Panc1 (cell line): Measurements from ENCODE around the gene ENPP7. TPM values are rescaled to one million over a fixed set of nuclear protein-coding genes. Genes with fewer than 3 reads are reported as not detected.

ENCODE experiments used
- ATAC-seq: fragments of 200-7000 bp; cut with Tn5 transposase; 2 replicates; pipeline ENCODE4 v1.9.1; 2020; ENCODE audit warnings: mild to moderate bottlenecking, moderate library complexity
- BruUV-seq: library from RNA; stranded (reverse); fragments of 400-500 nt; replicated peaks from 2 replicates; lab custom pipeline; 2021; lab: Mats Ljungman, UMichigan
- CTCF ChIA-PET: fragments of 300-600 bp; sonication (Branson Sonifier 250); formaldehyde crosslinking; loops from one replicate; lab custom pipeline; 2022; ENCODE audit warnings: antibody characterized with exemption; lab: Charles Lee
- POLR2A ChIA-PET: fragments of 300-600 bp; sonication (Branson Sonifier 250); formaldehyde crosslinking; loops from one replicate; lab custom pipeline; 2022; ENCODE audit warnings: antibody characterized with exemption; lab: Charles Lee
- DNase-seq: peaks from one replicate; pipeline ENCODE4 v3.0.0-alpha.2; 2010; ENCODE audit warnings: low read depth, low spot score
- H3K27ac ChIP-seq: 2 replicates; pipeline ENCODE4 v1.5.1; 2011; ENCODE audit warnings: mild to moderate bottlenecking, low read length, inconsistent platforms
- H3K27me3 ChIP-seq: fragments of 200-500 bp; sonication (Bioruptor generic); 2 replicates; pipeline ENCODE4 v1.6.0; 2014; ENCODE audit warnings: low read length, inconsistent platforms; ENCODE audit not compliant: control insufficient read depth, insufficient read depth
- H3K36me3 ChIP-seq: fragments of 200-500 bp; sonication (Bioruptor generic); 2 replicates; pipeline ENCODE4 v1.5.1; 2014; ENCODE audit warnings: inconsistent platforms, mild to moderate bottlenecking, low read length, moderate library complexity; ENCODE audit not compliant: control insufficient read depth, insufficient read depth
- H3K4me1 ChIP-seq: 2 replicates; pipeline ENCODE4 v1.5.1; 2011; ENCODE audit warnings: inconsistent platforms, mild to moderate bottlenecking, low read length, moderate library complexity; ENCODE audit not compliant: control insufficient read depth, insufficient read depth
- H3K4me3 ChIP-seq, 2 experiments: 2 replicates each; pipeline ENCODE4 v1.5.1; 2011 to 2012; ENCODE audit warnings: low read depth in 2 of 2, low read length in 2 of 2, mild to moderate bottlenecking in 2 of 2, inconsistent platforms in 1 of 2, moderate library complexity in 1 of 2
- H3K9me3 ChIP-seq: fragments of 200-500 bp; sonication (Bioruptor generic); 2 replicates; pipeline ENCODE4 v1.5.1; 2014; ENCODE audit warnings: low read depth, mild to moderate bottlenecking, inconsistent platforms, low read length, moderate library complexity; ENCODE audit not compliant: control insufficient read depth, insufficient read depth
- POLR2AphosphoS5 ChIP-seq: IDR thresholded peaks from 2 replicates; pipeline ENCODE4 v1.6.1; 2012; ENCODE audit warnings: mild to moderate bottlenecking, low read depth, low read length, moderate library complexity
- REST ChIP-seq, 2 experiments: IDR thresholded peaks; 2 replicates each; pipeline ENCODE4 v1.6.1; 2011 to 2012; ENCODE audit warnings: low read depth in 2 of 2, control low read depth in 1 of 2, low read length in 1 of 2, mild to moderate bottlenecking in 1 of 2, moderate library complexity in 1 of 2; ENCODE audit not compliant: insufficient read depth in 1 of 2
- SIN3A ChIP-seq: IDR thresholded peaks from 2 replicates; pipeline ENCODE4 v1.6.1; 2012; ENCODE audit warnings: low read depth, mild to moderate bottlenecking, low read length, moderate library complexity, borderline replicate concordance; ENCODE audit not compliant: insufficient read depth
- TCF7L2 ChIP-seq: IDR thresholded peaks from 2 replicates; pipeline ENCODE4 v1.6.1; 2011; ENCODE audit warnings: mild to moderate bottlenecking, low read depth, low read length, inconsistent platforms
- in situ Hi-C: cut with HindIII; loops from 2 replicates; pipeline ENCODE4 v1.10.0; 2016; ENCODE audit warnings: low sequenced_read_pairs, low pct_unique_long_range_greater_than_20kb
- intact Hi-C: fragments of 100-400 bp; cut with micrococcal nuclease; formaldehyde crosslinking; loops from one replicate; pipeline ENCODE4 v1.10.0; 2022; ENCODE audit not compliant: unreplicated experiment
- microRNA-seq: library from miRNA; unstranded; fragments of <30 nt; microRNA quantifications from one replicate; pipeline ENCODE4 v1.1.0, GENCODE V29; 2020; ENCODE audit not compliant: unreplicated experiment
- total RNA-seq: library from RNA; stranded (reverse); gene quantifications from one replicate; pipeline ENCODE4 v1.2.1, GENCODE V29; 2021; ENCODE audit not compliant: unreplicated experiment
- TF ChIP-seq, protein P1 (sequence below): fragments of 450-650 bp; IDR thresholded peaks from 2 replicates; pipeline ENCODE4 v1.5.1; 2017; ENCODE audit warnings: mild to moderate bottlenecking

ENPP7 gene
- total RNA-seq, 1 experiment from 2014 or later, result not detected

- ATAC-seq (no peak), DNase-seq (no peak)
- Histone ChIP-seq H3K4me3 (no peak overlapping the region), H3K9me3 (no peaks in the 10 kb centered on the region), H3K27ac (no peak overlapping the region), H3K4me1 (peaks cover 21% of the 10 kb centered on the region), H3K36me3 (no peaks in the 10 kb centered on the region; the same call in 1 of the 2 replicates), H3K27me3 (no peaks in the 10 kb centered on the region)
- no TSS peak for BruUV-seq
- POLR2A ChIA-PET, result no interaction called here
- TF ChIP-seq SIN3A, result no peak
- CTCF ChIA-PET, result no interaction called here
- intact Hi-C loops, result loop anchor here (5.0 kb wide), 1 partner anchor 201 kb away; no protein-coding TSS in a partner anchor
- in situ Hi-C loops, result loop anchor here (25.0 kb wide), 1 partner anchor 196 kb away; no protein-coding TSS in a partner anchor
Observed at GRCh38 chr17:79790805-79791734, 60.3 kb downstream of the ENPP7 start.

DNA sequence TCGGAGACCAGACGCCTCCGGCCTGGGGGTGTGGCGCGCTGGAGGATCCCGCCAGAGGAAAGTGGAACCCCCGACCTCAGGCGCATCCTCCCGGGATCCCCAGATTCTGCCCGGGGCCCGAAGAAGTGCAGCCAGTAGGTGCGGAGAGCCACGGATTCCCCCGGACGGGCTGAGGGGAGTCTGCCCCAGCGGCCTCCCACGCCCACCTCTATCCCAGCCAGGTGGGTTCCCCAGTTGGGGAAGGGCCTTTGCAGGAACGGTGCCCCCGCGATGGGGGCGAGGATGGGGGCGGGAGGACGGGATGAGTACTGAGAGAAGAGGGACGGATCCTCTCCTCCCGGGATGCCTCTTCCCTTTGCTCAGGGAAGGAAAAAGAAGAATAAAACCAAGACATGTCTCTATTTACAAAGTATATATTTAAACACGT is 61.0 kb downstream of the ENPP7 start:
- no peak for DNase-seq
- no TSS peak for BruUV-seq
- in situ Hi-C loops (loop anchor here (25.0 kb wide), 1 partner anchor 196 kb away; no protein-coding TSS in a partner anchor), intact Hi-C loops (loop anchor here (5.0 kb wide), 1 partner anchor 201 kb away; no protein-coding TSS in a partner anchor)
- Histone ChIP-seq H3K36me3 (peaks cover 3% of the 10 kb centered on the region; the same call in 1 of the 2 replicates), H3K4me3 (peak overlapping the region in 1 of 2 experiments; percentile 63; a peak in 1 of 4 replicates), H3K27me3 (no peaks in the 10 kb centered on the region), H3K4me1 (peaks cover 21% of the 10 kb centered on the region), H3K9me3 (no peaks in the 10 kb centered on the region), H3K27ac (no peak overlapping the region)
- ChIA-PET POLR2A (no interaction called here), CTCF (no interaction called here)
- no peak for TF ChIP-seq SIN3A
- TF ChIP-seq TCF7L2, result no peak
- TF ChIP-seq POLR2AphosphoS5, result no peak
- TF ChIP-seq REST (IDR thresholded peaks at IDR 0.05; ENCODE audit: insufficient read depth in 1 of 2, low read depth in 2 of 2, low read length in 1 of 2), result no peak
- TF ChIP-seq, protein P1, sequence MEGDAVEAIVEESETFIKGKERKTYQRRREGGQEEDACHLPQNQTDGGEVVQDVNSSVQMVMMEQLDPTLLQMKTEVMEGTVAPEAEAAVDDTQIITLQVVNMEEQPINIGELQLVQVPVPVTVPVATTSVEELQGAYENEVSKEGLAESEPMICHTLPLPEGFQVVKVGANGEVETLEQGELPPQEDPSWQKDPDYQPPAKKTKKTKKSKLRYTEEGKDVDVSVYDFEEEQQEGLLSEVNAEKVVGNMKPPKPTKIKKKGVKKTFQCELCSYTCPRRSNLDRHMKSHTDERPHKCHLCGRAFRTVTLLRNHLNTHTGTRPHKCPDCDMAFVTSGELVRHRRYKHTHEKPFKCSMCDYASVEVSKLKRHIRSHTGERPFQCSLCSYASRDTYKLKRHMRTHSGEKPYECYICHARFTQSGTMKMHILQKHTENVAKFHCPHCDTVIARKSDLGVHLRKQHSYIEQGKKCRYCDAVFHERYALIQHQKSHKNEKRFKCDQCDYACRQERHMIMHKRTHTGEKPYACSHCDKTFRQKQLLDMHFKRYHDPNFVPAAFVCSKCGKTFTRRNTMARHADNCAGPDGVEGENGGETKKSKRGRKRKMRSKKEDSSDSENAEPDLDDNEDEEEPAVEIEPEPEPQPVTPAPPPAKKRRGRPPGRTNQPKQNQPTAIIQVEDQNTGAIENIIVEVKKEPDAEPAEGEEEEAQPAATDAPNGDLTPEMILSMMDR, result no peak
- no peak for ATAC-seq

Small RNA genes lying within 50 kb of the gene (microRNA-seq; reads per million reads assigned to microRNA genes)
- not detected for gene MIR4739

Other genes with a start within 250 kb of the ENPP7 start
- gene RBFOX3, start 119.9 kb upstream of the ENPP7 start, total RNA-seq, result not detected
- 9.0 TPM for gene CBX2, start 47.2 kb downstream of the ENPP7 start, total RNA-seq
- 15.3 TPM for gene CBX8, start 66.1 kb downstream of the ENPP7 start, total RNA-seq
- gene CBX4, start 108.5 kb downstream of the ENPP7 start, total RNA-seq, result 48.6 TPM